BE2C (cell line): ENCODE data around the gene UBE2E2.
"Not testable (repeated sequence)": the region's sequence is repeated elsewhere in the genome, so short reads cannot be mapped to it uniquely, and the experiment has no call there.

Experiments used
- DNase-seq: peaks from one replicate; pipeline ENCODE4 v3.0.0-alpha.2; 2020
- H3K27me3 ChIP-seq: fragments of 250-450 bp; sonication (Bioruptor Pico); 2 replicates; pipeline ENCODE4 v1.5.1; 2020; ENCODE audit warnings: mild to moderate bottlenecking
- H3K36me3 ChIP-seq: fragments of 250-450 bp; sonication (Bioruptor Pico); 2 replicates; pipeline ENCODE4 v1.5.1; 2020; ENCODE audit warnings: mild to moderate bottlenecking
- H3K4me1 ChIP-seq: fragments of 250-450 bp; sonication (Bioruptor Pico); 2 replicates; pipeline ENCODE4 v1.5.1; 2020
- H3K4me3 ChIP-seq: 2 replicates; pipeline ENCODE4 v1.5.1; 2011; ENCODE audit warnings: low read depth, low read length
- H3K9me3 ChIP-seq: fragments of 250-450 bp; sonication (Bioruptor Pico); 2 replicates; pipeline ENCODE4 v1.5.1; 2020
- TF ChIP-seq, protein P1 (sequence below): IDR thresholded peaks from 2 replicates; pipeline ENCODE4 v1.5.1; 2012; ENCODE audit warnings: mild to moderate bottlenecking, low read depth, low read length

The UBE2E2 gene

DNA sequence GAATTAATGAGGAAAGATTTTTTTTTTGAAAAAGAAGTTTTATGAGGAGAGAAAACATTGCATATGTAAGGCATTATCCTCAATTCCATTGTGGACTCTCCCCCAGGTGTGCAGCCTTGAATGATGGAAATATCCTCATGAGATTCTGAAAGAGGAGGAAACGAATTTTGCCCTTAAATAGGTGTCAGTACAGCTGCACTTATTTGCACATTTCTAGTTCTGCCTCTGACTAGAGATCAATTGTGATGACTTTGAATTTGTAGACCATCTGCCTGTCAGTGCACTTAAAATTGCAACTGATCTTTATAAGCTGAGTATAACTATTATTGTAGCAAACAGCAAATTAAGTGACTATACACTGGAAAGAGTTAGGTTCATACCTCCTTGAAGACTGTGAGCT is 141.8 kb downstream of the UBE2E2 start:
- DNase-seq = no peak
- Histone ChIP-seq H3K36me3 (no peaks in the 10 kb centered on the region), H3K4me1 (no peaks in the 10 kb centered on the region), H3K4me3 (no peak overlapping the region), H3K27me3 (no peaks in the 10 kb centered on the region), H3K9me3 (no peaks in the 10 kb centered on the region)
- TF ChIP-seq, protein P1, sequence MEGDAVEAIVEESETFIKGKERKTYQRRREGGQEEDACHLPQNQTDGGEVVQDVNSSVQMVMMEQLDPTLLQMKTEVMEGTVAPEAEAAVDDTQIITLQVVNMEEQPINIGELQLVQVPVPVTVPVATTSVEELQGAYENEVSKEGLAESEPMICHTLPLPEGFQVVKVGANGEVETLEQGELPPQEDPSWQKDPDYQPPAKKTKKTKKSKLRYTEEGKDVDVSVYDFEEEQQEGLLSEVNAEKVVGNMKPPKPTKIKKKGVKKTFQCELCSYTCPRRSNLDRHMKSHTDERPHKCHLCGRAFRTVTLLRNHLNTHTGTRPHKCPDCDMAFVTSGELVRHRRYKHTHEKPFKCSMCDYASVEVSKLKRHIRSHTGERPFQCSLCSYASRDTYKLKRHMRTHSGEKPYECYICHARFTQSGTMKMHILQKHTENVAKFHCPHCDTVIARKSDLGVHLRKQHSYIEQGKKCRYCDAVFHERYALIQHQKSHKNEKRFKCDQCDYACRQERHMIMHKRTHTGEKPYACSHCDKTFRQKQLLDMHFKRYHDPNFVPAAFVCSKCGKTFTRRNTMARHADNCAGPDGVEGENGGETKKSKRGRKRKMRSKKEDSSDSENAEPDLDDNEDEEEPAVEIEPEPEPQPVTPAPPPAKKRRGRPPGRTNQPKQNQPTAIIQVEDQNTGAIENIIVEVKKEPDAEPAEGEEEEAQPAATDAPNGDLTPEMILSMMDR = no peak

DNA sequence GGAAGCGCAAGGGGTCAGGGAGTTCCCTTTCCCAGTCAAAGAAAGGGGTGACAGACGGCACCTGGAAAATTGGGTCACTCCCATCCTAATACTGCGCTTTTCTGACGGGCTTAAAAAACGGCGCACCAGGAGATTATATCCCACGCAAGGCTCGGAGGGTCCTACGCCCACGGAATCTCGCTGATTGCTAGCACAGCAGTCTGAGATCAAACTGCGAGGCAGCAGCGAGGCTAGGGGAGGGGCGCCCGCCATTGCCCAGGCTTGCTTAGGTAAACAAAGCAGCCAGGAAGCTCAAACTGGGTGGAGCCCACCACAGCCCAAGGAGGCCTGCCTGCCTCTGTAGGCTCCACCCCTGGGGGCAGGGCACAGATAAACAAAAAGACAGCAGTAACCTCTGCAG is 146.3 kb downstream of the UBE2E2 start:
- not testable (repeated sequence) for DNase-seq, H3K4me1 ChIP-seq, H3K27me3 ChIP-seq, H3K4me3 ChIP-seq, H3K36me3 ChIP-seq, H3K9me3 ChIP-seq

DNA sequence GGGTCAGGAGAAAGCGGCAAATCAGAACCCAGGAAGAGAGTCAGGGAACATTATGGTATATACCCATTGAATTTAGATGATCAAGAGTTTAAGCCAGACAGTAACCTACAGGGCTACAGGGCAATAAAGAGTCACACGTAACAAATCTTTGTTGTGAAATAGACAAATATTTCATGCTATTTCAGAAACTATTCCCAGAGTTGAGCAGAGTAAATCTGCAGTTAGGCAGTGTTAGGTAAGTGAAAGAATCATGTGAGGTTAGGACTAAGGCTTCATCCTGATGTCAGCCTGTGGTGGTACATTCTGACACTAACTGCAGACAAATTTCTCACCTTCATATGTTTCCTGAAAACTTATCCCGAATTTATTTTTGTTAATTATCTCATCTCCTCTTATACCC is 153.0 kb downstream of the UBE2E2 start:
- TF ChIP-seq, protein P1 = no peak
- Histone ChIP-seq H3K36me3 (no peaks in the 10 kb centered on the region), H3K9me3 (no peaks in the 10 kb centered on the region), H3K4me1 (no peaks in the 10 kb centered on the region), H3K4me3 (no peak overlapping the region), H3K27me3 (no peaks in the 10 kb centered on the region)
- DNase-seq = no peak

DNA sequence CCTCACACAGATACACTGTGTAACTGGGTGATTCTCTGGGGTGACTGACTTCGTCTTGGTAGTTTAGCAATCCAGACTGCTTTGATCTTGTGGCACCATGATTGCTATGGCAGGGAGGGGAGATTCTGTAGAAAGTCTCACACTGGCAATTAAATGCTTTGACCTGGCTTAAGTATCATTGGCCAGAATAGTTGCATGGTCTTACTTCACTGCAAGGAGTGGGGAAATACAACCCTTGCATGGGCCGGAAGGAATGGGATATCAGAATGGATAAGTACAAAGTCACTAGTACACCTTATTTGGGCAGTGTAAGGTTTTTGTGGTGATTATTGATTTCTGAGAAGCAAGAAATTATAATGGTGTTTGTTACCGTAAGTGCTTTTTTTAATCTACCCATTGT is 153.8 kb downstream of the UBE2E2 start:
- H3K9me3 ChIP-seq = no peaks in the 10 kb centered on the region
- H3K27me3 ChIP-seq = no peaks in the 10 kb centered on the region
- H3K36me3 ChIP-seq = no peaks in the 10 kb centered on the region
- H3K4me1 ChIP-seq = no peaks in the 10 kb centered on the region
- H3K4me3 ChIP-seq = no peak overlapping the region
- TF ChIP-seq, protein P1 = no peak
- no peak for DNase-seq

DNA sequence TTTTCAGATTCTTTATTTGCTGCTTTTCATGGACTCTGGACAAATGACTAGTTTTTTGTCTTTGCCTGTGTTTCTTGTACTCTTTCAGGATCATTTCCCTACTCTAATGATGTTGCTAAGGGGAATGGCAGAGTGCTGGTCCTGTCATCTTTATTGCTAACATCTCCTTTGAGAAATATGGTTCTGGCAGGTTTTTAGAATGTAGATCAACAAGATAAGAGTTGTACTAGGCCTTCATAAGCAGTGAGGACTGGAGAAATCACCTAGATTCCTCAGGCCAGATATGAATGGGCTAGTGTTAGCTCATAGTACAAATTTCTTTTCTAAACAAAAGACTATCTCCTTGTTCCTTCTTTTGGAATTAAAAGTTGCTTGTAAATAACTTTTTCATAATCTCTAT is 156.0 kb downstream of the UBE2E2 start:
- no peaks in the 10 kb centered on the region for H3K27me3 ChIP-seq
- no peak for DNase-seq
- no peak overlapping the region for H3K4me3 ChIP-seq
- TF ChIP-seq, protein P1 = no peak
- no peaks in the 10 kb centered on the region for H3K36me3 ChIP-seq
- no peaks in the 10 kb centered on the region for H3K9me3 ChIP-seq
- no peaks in the 10 kb centered on the region for H3K4me1 ChIP-seq

DNA sequence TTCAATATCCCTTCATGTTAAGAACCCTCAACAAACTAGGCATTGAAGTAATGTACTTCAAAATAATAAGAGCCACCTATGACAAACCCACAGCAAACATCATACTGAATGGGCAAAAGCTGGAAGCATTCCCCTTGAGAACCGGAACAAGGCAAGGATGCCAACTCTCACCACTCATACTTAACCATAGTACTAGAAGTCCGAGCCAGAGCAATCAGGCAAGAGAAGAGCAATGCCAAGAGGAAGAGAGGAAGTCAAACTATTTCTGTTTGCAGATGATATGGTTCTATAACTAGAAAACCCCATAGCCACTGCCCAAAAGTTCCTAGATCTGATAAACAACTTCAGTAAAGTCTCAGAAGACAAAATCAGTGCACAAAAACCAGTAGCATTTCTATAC is 161.9 kb downstream of the UBE2E2 start:
- TF ChIP-seq, protein P1 = no peak
- Histone ChIP-seq H3K4me3 (no peak overlapping the region), H3K4me1 (no peaks in the 10 kb centered on the region), H3K9me3 (no peaks in the 10 kb centered on the region), H3K36me3 (no peaks in the 10 kb centered on the region), H3K27me3 (no peaks in the 10 kb centered on the region)
- DNase-seq = no peak

DNA sequence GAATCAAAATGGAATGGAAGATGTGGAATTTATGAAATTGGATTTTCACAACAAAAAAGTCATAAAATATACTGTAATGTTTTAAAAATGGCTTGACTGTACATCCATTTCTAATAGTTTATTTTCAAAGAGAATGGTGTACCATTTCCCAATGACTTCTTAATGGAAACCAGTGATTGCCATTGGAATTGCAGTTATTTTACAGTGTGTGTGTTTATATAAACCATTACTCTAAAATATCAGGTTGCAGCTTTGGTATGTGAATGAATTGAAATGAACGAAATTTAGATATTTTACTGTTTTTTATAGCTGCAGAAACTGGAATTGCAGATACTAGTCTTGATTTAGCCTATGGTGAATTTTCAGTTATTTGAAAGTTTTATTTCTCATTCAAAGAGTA is 165.6 kb downstream of the UBE2E2 start:
- no peak for DNase-seq
- TF ChIP-seq, protein P1 = no peak
- Histone ChIP-seq H3K27me3 (no peaks in the 10 kb centered on the region), H3K9me3 (no peaks in the 10 kb centered on the region), H3K36me3 (no peaks in the 10 kb centered on the region), H3K4me1 (no peaks in the 10 kb centered on the region), H3K4me3 (no peak overlapping the region)
